ENCODE measurements around the gene RREB1. TPM values are rescaled to one million over a fixed set of nuclear protein-coding genes. Genes with fewer than 3 reads are reported as not detected.

RREB1 gene
- total RNA-seq, 2 donors from 2014 or later: 58.4 to 71.0 TPM

DNA sequence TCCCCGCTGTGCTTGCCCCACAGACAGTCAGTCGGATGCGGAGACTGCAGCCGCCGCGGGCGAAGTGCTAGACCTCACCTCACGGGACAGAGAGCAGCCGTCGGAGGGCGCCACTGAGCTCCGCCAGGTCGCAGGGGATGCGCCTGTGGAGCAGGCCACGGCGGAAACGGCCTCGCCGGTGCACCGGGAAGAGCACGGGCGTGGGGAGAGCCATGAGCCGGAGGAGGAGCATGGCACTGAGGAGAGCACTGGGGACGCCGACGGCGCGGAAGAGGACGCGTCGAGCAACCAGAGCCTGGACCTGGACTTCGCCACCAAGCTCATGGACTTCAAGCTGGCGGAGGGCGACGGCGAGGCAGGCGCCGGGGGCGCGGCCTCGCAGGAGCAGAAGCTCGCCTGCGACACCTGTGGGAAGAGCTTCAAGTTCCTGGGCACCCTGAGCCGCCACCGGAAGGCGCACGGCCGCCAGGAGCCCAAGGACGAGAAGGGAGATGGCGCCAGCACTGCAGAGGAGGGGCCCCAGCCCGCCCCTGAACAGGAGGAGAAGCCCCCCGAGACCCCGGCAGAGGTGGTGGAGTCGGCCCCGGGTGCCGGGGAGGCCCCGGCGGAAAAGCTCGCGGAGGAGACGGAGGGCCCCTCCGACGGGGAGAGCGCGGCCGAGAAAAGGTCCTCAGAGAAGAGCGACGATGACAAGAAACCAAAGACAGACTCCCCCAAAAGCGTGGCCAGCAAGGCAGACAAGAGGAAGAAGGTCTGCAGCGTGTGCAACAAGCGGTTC lies 138.8 kb downstream of the RREB1 start:
- intact Hi-C loops (cut with DNase I): no loop called here
- Histone ChIP-seq H3K27me3 (replicated peaks; ENCODE audit: insufficient read depth) (no peaks in the 10 kb centered on the region), H3K4me1 (replicated peaks) (peaks cover 6% of the 10 kb centered on the region), H3K4me3 (no peak overlapping the region), H3K9me3 (no peaks in the 10 kb centered on the region), H3K27ac (no peak overlapping the region), H3K36me3 (peaks cover 2 to 27% of the 10 kb centered on the region in 2 donors)
- TF ChIP-seq POLR2AphosphoS5 (IDR thresholded peaks at IDR 0.05) (no peak), POLR2A (IDR thresholded peaks at IDR 0.05) (no peak)
- TF ChIP-seq, protein P1, sequence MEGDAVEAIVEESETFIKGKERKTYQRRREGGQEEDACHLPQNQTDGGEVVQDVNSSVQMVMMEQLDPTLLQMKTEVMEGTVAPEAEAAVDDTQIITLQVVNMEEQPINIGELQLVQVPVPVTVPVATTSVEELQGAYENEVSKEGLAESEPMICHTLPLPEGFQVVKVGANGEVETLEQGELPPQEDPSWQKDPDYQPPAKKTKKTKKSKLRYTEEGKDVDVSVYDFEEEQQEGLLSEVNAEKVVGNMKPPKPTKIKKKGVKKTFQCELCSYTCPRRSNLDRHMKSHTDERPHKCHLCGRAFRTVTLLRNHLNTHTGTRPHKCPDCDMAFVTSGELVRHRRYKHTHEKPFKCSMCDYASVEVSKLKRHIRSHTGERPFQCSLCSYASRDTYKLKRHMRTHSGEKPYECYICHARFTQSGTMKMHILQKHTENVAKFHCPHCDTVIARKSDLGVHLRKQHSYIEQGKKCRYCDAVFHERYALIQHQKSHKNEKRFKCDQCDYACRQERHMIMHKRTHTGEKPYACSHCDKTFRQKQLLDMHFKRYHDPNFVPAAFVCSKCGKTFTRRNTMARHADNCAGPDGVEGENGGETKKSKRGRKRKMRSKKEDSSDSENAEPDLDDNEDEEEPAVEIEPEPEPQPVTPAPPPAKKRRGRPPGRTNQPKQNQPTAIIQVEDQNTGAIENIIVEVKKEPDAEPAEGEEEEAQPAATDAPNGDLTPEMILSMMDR (IDR thresholded peaks at IDR 0.05): no peak
- 94% methylated on average over 71 of the region's 71 CpGs for WGBS
- DNase-seq (ENCODE audit: low spot score): no peak

DNA sequence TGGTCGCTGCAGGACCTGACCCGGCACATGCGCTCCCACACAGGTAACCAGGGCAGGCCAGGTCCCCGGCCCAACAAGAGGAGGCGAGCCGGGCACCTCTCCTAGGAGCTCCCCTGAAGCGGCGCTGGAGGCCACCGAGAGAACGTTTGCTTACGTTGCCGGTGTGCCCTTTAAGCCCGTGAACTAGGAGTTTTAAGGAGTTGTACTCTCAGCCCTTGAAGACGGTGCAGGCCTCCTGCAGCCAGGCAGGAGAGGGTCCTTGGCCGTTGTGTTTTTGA lies 139.4 kb downstream of the RREB1 start:
- intact Hi-C loops (cut with DNase I): no loop called here
- Histone ChIP-seq H3K4me3 (no peak overlapping the region), H3K9me3 (no peaks in the 10 kb centered on the region), H3K36me3 (peaks cover 2 to 27% of the 10 kb centered on the region in 2 donors), H3K27me3 (replicated peaks; ENCODE audit: insufficient read depth) (no peaks in the 10 kb centered on the region), H3K27ac (no peak overlapping the region), H3K4me1 (replicated peaks) (peaks cover 6% of the 10 kb centered on the region)
- WGBS: 92% methylated on average over 15 of the region's 15 CpGs
- TF ChIP-seq, protein P1 (IDR thresholded peaks at IDR 0.05): no peak
- DNase-seq (ENCODE audit: low spot score): no peak

DNA sequence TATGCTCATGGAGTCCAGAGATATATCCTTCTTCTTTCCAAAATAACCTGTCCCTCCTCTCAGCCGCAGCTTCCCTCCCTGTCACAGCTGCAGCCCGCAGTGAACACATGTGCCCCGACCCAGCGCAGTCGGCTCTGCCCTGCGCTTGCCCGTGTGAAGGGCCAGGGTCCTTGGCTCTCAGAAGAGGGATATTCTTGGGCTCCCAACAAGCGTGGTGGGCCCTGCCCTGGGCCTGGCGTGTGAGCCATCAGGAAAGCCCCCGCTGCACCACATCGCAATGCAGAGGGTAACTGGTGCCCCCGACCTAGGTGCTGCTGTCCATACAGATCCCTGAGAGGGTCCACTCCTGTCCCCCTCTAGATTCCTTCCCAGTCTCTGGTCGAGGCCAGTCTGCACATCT lies 140.1 kb downstream of the RREB1 start:
- intact Hi-C loops (cut with DNase I): no loop called here
- H3K4me3 ChIP-seq: no peak overlapping the region
- DNase-seq (ENCODE audit: low spot score): no peak
- H3K4me1 ChIP-seq (replicated peaks): peaks cover 2% of the 10 kb centered on the region
- peaks cover 2 to 27% of the 10 kb centered on the region in 2 donors for H3K36me3 ChIP-seq
- H3K9me3 ChIP-seq: no peaks in the 10 kb centered on the region
- H3K27ac ChIP-seq: no peak overlapping the region
- no peaks in the 10 kb centered on the region for H3K27me3 ChIP-seq (replicated peaks; ENCODE audit: insufficient read depth)
- 92% methylated on average over 12 of the region's 13 CpGs for WGBS
- TF ChIP-seq POLR2AphosphoS5 (IDR thresholded peaks at IDR 0.05) (no peak), POLR2A (IDR thresholded peaks at IDR 0.05) (no peak)
- TF ChIP-seq, protein P1 (IDR thresholded peaks at IDR 0.05): no peak

DNA sequence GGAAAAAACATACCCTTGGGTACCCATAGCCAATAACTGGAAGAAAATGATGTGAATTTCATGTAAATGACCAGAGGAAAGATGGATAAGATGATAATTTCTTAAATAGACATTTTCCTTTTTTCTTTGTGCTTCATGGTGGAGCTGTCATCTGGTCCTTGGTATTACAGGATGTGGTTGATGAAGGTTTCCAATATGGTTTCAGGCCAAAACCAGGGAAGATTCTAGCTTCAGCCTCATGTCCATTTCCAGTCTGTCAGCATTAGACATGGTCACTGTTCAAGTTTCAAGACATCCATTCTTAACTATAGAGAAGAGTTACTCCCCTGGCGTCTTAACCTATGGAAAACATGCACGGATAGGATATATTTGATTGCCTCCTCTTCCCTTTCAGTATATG lies 141.6 kb downstream of the RREB1 start:
- TF ChIP-seq, protein P1 (IDR thresholded peaks at IDR 0.05): no peak
- TF ChIP-seq POLR2AphosphoS5 (IDR thresholded peaks at IDR 0.05) (no peak), POLR2A (IDR thresholded peaks at IDR 0.05) (no peak)
- Histone ChIP-seq H3K27me3 (replicated peaks; ENCODE audit: insufficient read depth) (no peaks in the 10 kb centered on the region), H3K4me1 (replicated peaks) (no peaks in the 10 kb centered on the region), H3K9me3 (no peaks in the 10 kb centered on the region), H3K4me3 (no peak overlapping the region), H3K36me3 (peaks cover 2 to 27% of the 10 kb centered on the region in 2 donors), H3K27ac (no peak overlapping the region)
- DNase-seq (ENCODE audit: low spot score): no peak
- intact Hi-C loops (cut with DNase I): no loop called here
- WGBS: 98% methylated on average over 2 of the region's 2 CpGs

DNA sequence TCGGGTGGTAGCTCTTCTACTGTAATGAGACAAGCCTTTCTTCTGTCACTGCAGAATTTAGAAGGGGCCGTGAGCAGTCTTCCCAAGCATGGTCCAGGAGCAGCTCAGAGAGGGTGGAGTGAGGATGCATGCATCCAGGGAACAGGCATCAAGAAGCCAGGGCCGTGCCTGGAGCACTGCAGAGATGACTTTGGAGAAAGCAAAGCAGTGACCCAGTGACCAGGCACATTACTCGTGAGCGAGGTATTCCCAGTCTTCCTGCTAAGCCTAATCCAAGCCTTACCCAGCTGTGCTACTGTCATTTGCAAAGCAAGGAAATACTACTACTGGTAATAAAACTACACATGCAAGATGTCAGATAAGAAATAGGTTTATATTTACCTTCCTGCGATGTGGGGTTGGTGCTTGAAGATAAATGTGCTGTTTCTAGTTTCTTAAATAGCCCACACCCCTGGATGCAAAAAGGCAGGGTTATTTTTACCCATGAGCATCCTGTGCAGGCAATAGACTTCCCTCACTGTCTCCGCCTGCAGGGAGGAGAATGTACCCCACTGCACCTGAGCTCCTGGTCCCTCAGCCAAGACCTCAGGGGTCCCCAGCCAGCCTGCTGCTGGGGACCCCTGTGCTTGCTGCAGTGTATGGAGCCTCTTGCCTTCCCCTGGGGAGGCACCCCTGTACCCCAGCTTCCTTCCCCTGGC lies 142.3 kb downstream of the RREB1 start:
- intact Hi-C loops (cut with DNase I): no loop called here
- no peak overlapping the region for H3K4me3 ChIP-seq
- peaks cover 2 to 27% of the 10 kb centered on the region in 2 donors for H3K36me3 ChIP-seq

More for the DNA sequence above, 142.3 kb downstream of the RREB1 start:
- Histone ChIP-seq H3K27me3 (replicated peaks; ENCODE audit: insufficient read depth) (no peaks in the 10 kb centered on the region), H3K27ac (no peak overlapping the region), H3K9me3 (no peaks in the 10 kb centered on the region), H3K4me1 (replicated peaks) (no peaks in the 10 kb centered on the region)
- TF ChIP-seq, protein P1 (IDR thresholded peaks at IDR 0.05): no peak
- TF ChIP-seq POLR2AphosphoS5 (IDR thresholded peaks at IDR 0.05): no peak
- TF ChIP-seq POLR2A (IDR thresholded peaks at IDR 0.05): no peak
- no peak for DNase-seq (ENCODE audit: low spot score)
- WGBS: 62% methylated on average over 7 of the region's 7 CpGs

Data from prostate gland (tissue), 2 donors.